AG10803 (cell line): ENCODE measurements around the gene STOX1.
A peak's percentile ranks its signal among the peaks of the same experiment; 100 is the strongest.

Experiments used
- DNase-seq: peaks from one replicate; pipeline ENCODE4 v3.0.0; 2010; ENCODE audit warnings: low read depth
- H3K4me3 ChIP-seq: 2 replicates; pipeline ENCODE4 v1.5.1; 2011; ENCODE audit warnings: mild to moderate bottlenecking, low read length, control low read depth
- TF ChIP-seq, protein P1 (sequence below): conservative IDR thresholded peaks from 2 replicates; pipeline ENCODE4 v1.5.1; 2011; ENCODE audit warnings: mild to moderate bottlenecking, low read length, control low read depth, inconsistent platforms

The STOX1 gene

GRCh38 chr10:68871105-68871711 is 43.9 kb downstream of the STOX1 start:
- DNase-seq = peak; percentile 35
- no peak overlapping the region for H3K4me3 ChIP-seq
- TF ChIP-seq, protein P1, sequence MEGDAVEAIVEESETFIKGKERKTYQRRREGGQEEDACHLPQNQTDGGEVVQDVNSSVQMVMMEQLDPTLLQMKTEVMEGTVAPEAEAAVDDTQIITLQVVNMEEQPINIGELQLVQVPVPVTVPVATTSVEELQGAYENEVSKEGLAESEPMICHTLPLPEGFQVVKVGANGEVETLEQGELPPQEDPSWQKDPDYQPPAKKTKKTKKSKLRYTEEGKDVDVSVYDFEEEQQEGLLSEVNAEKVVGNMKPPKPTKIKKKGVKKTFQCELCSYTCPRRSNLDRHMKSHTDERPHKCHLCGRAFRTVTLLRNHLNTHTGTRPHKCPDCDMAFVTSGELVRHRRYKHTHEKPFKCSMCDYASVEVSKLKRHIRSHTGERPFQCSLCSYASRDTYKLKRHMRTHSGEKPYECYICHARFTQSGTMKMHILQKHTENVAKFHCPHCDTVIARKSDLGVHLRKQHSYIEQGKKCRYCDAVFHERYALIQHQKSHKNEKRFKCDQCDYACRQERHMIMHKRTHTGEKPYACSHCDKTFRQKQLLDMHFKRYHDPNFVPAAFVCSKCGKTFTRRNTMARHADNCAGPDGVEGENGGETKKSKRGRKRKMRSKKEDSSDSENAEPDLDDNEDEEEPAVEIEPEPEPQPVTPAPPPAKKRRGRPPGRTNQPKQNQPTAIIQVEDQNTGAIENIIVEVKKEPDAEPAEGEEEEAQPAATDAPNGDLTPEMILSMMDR = no peak

DNA sequence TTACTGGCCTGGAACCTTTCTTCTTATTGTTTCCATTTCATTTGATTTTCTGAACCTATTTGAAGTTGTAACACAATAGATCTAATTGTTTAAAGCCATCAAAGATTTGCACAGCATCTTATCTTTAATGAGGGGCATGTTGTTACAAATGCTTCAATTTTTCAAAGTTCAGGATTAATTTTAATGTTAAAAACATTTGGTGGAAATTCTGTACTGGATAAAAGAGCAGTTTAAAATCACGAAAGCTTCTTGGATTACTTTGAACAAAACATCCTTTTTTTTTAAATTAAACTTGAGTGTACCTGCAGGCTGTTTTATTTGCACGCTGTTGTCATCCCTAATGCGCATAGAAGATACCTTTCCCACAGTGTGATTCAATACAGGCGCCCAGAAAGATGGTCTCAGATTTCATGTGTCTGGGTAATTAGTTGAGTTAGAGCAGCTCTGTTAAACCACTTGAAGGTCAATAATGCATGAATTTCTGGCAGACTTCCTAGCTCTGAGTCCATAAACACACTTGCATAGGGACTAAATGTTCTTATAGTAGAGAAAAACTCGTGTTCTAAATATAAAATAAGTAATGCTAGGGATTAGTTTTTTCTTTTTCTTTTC is 44.5 kb downstream of the STOX1 start:
- TF ChIP-seq, protein P1 = no peak
- peak; percentile 49 for DNase-seq
- no peak overlapping the region for H3K4me3 ChIP-seq

DNA sequence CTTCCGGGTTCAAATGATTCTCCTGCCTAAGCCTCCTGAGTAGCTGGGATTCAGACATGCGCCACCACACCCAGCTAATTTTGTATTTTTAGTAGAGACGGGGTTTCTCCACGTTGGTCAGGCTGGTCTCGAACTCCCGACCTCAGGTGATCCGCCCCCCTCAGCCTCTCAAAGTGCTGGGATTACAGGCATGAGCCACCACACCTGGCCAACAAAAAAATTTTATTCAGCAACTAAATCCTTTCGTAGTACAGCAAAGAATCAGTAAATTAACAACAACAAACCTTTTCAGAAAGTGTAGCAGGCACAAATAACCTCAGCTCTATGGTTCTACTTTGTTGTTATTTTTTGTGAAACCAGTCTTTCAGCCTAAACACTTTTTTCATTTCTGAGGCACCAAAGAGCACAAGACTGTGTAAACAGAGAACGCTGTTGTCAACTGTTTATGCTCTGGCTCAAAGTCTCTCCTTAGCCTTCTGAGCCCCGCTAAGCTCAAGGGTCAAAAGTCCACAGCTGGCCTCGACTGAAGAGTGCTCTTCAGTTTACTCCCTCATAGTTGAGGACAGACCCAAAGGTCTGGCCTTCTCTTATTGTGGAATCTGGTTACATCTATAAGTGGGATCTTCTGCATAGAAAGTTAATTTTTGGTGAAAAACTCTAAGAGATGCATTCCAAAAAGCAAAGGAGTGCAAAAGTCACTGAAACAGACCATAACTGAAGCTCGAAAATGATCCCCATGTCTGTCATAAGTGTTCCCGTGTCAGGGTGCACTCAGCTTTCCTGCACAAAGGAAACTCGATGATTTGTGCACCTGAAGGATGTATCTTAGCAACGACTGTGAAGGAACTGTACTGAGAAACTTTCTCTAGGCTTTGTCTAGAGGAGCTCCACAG is 49.2 kb downstream of the STOX1 start:
- no peak overlapping the region for H3K4me3 ChIP-seq

GRCh38 chr10:68877482-68878110 is 50.3 kb downstream of the STOX1 start:
- no peak for DNase-seq
- TF ChIP-seq, protein P1 = no peak
- H3K4me3 ChIP-seq = no peak overlapping the region

More for the DNA sequence above, 49.2 kb downstream of the STOX1 start:
- TF ChIP-seq, protein P1 = no peak
- no peak for DNase-seq

DNA sequence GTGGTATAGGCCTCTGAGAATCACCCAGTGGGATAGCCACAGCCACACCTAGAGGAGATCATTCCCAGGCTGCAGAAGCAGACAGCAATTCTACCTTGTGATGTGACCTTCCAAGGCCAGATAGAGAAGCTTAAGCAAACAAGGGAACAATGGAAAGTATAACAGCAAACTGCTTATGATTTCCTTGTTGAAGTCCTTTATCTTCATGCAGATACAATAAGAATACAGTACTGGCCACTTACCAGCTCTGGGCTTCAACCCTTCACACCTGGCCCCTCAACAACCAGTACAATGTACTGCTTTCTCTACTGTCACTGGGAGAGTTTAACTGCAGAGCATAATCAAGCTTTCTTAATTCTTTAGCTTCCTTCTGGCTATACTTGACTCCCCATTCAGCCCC is 51.2 kb downstream of the STOX1 start:
- no peak for DNase-seq
- no peak overlapping the region for H3K4me3 ChIP-seq
- TF ChIP-seq, protein P1 = no peak

DNA sequence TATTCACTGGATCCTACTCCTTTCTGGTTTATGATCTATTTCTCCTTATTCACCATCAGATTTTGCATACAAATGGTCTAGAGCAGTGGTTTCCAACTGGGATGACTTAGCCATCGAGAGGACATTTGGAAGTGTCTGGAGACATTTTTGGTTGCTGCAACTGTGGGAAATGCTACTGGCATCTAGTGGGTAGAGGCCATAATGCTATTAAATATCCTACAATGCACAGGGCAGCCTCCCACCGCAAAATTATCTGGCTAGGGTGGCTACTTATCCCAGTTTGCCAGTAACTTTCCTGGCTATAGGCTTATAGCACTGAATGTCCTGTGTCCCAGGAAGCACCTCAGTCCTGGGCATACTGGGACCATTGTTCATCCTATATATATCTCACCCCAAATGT is 52.3 kb downstream of the STOX1 start:
- H3K4me3 ChIP-seq = no peak overlapping the region
- DNase-seq = no peak
- TF ChIP-seq, protein P1 = no peak
